GM18526 (cell line): ENCODE results near the gene NT5DC3.

Source experiments
- POLR2A ChIP-seq: IDR thresholded peaks from 3 replicates; pipeline ENCODE4 v1.6.1; 2011; ENCODE audit not compliant: insufficient read length; ENCODE audit errors: extremely low read depth

The NT5DC3 gene

GRCh38 chr12:103766028-103766427 is 75.0 kb downstream of the NT5DC3 start:
- TF ChIP-seq POLR2A: no peak

- TF ChIP-seq POLR2A: no peak
Measured at GRCh38 chr12:103765322-103765721, 75.7 kb downstream of the NT5DC3 start.

- TF ChIP-seq POLR2A: no peak
Measured at GRCh38 chr12:103762473-103762872, 78.6 kb downstream of the NT5DC3 start.

- no peak for TF ChIP-seq POLR2A
Measured at GRCh38 chr12:103758310-103759089, 82.5 kb downstream of the NT5DC3 start.

GRCh38 chr12:103757248-103757647 is 83.8 kb downstream of the NT5DC3 start:
- no peak for TF ChIP-seq POLR2A

GRCh38 chr12:103756443-103756842 is 84.6 kb downstream of the NT5DC3 start:
- no peak for TF ChIP-seq POLR2A

GRCh38 chr12:103755425-103755824 is 85.6 kb downstream of the NT5DC3 start:
- TF ChIP-seq POLR2A: no peak

DNA sequence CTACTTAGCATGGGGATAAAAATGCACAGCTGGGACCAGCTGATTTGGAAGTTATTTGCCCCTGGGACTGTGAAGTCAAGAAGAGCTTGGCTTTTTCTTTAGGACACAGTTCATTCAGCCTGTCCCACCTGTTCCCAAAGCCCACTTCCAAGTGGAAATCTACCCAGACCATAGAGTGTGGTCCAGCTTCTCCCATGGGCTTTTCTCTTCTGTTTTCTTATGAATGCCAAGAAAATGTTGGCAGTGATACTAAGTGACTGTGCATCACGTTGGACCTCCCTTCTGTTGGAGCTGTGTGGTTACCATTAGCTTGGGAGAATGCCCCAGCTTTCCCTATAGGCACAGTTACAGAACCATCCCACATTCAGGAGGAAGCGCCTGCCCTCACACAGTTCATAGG is 89.4 kb downstream of the NT5DC3 start:
- TF ChIP-seq POLR2A: no peak

GRCh38 chr12:103751171-103751570 is 89.9 kb downstream of the NT5DC3 start:
- TF ChIP-seq POLR2A: no peak

DNA sequence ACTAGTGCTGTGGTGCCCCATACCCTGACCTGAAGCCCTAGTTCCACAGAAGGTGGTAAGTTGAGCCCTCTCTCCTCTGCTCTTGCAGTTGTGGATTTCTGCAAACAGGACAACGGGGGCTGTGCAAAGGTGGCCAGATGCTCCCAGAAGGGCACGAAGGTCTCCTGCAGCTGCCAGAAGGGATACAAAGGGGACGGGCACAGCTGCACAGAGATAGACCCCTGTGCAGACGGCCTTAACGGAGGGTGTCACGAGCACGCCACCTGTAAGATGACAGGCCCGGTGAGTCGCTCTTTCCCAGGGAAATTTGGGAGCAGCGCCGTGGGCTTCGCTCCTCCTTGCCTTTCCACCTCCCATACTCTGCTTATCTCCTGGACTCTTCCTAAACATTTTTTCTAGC is 92.2 kb downstream of the NT5DC3 start:
- no peak for TF ChIP-seq POLR2A

GRCh38 chr12:103748002-103748401 is 93.0 kb downstream of the NT5DC3 start:
- no peak for TF ChIP-seq POLR2A

DNA sequence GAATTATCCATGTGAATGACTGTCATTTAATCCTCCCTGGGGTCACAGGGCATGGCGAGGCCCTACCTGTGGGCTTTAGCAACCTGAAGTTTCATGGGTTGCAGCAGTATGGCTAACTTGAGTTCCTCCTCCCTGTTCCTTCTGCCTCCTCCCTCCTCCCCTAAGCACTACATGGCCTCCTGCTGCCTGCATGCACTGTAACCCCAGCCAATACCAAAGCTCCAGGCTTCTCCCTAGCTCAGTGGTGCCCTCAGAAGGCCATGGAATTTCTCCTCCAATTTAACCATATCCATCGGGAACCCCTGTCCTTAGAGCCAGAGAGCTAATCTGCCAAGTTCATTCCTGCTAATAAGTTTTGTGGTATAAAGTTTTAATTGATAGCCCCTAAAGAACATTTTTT is 95.1 kb downstream of the NT5DC3 start:
- no peak for TF ChIP-seq POLR2A

DNA sequence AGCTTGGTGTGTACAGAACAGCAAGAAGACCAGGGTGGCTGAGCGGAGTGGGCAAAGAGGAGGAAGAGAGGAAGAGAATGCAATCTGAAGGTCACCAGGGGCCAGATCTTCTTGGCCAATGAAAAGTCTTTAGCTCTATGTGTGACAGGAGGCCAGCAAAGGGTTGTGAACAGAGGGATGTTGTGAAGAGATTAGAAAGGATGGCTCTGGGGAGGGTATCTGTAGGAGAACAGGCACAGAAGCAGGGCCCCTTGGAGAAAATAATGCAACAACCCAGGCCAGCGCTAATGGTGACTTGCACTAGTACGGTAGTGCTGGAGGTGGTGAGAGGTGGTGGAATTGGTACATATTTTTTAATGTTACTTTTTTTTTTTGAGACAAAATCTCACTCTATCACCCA is 97.2 kb downstream of the NT5DC3 start:
- no peak for TF ChIP-seq POLR2A

DNA sequence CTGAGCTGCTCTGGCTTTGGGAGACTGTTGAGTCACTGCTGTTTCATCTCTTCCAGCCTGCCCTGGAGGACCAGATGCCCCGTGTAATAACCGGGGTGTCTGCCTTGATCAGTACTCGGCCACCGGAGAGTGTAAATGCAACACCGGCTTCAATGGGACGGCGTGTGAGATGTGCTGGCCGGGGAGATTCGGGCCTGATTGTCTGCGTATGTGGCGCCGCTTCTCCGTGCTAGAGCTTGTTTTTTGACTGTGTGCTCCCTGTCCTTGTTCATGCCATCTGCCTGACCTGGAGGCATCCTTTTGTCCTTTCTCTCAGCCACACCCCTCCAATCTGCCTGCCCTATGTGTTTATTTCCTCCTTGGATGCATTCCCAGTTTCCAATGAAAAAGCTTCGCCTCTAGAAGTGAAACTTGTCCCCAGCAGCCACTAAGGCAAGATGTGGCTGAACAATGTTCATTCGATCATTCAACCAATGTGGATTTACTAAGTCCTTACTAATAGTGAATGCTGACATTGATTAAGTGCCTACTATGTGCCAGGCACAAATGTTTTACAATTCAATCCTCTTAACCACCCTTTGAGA is 98.6 kb downstream of the NT5DC3 start:
- no peak for TF ChIP-seq POLR2A

DNA sequence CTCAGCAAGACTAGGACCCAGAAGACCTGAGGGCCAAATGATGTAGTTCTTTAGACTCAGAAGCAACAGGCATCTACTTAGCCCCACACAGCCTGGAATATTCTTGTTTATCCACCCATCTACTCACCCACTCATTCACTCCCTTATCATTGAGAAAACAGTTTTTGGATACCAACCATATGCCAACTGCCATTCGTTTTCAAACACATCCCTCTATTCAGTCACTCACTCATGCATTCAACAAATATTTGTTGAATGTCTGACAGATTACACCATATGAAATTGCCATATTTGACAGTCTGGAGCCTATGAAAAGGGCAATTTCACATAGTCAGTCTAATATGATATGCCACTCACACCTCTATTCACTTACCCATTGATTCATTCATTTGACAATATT is 103.2 kb downstream of the NT5DC3 start:
- TF ChIP-seq POLR2A: no peak

GRCh38 chr12:103736572-103736971 is 104.5 kb downstream of the NT5DC3 start:
- no peak for TF ChIP-seq POLR2A

- no peak for TF ChIP-seq POLR2A
Measured at GRCh38 chr12:103735291-103735690, 105.7 kb downstream of the NT5DC3 start.
